Panc1 (cell line): ENCODE measurements around the gene CADPS2. TPM values are rescaled to one million over a fixed set of nuclear protein-coding genes. Genes with fewer than 3 reads are reported as not detected.

ENCODE experiments used
- ATAC-seq: fragments of 200-7000 bp; cut with Tn5 transposase; 2 replicates; pipeline ENCODE4 v1.9.1; 2020; ENCODE audit warnings: mild to moderate bottlenecking, moderate library complexity
- BruUV-seq: library from RNA; stranded (reverse); fragments of 400-500 nt; replicated peaks from 2 replicates; lab custom pipeline; 2021; lab: Mats Ljungman, UMichigan
- CTCF ChIA-PET: fragments of 300-600 bp; sonication (Branson Sonifier 250); formaldehyde crosslinking; loops from one replicate; lab custom pipeline; 2022; ENCODE audit warnings: antibody characterized with exemption; lab: Charles Lee
- POLR2A ChIA-PET: fragments of 300-600 bp; sonication (Branson Sonifier 250); formaldehyde crosslinking; loops from one replicate; lab custom pipeline; 2022; ENCODE audit warnings: antibody characterized with exemption; lab: Charles Lee
- DNase-seq: peaks from one replicate; pipeline ENCODE4 v3.0.0-alpha.2; 2010; ENCODE audit warnings: low read depth, low spot score
- H3K27ac ChIP-seq: 2 replicates; pipeline ENCODE4 v1.5.1; 2011; ENCODE audit warnings: mild to moderate bottlenecking, low read length, inconsistent platforms
- H3K27me3 ChIP-seq: fragments of 200-500 bp; sonication (Bioruptor generic); 2 replicates; pipeline ENCODE4 v1.6.0; 2014; ENCODE audit warnings: low read length, inconsistent platforms; ENCODE audit not compliant: control insufficient read depth, insufficient read depth
- H3K36me3 ChIP-seq: fragments of 200-500 bp; sonication (Bioruptor generic); 2 replicates; pipeline ENCODE4 v1.5.1; 2014; ENCODE audit warnings: inconsistent platforms, mild to moderate bottlenecking, low read length, moderate library complexity; ENCODE audit not compliant: control insufficient read depth, insufficient read depth
- H3K4me1 ChIP-seq: 2 replicates; pipeline ENCODE4 v1.5.1; 2011; ENCODE audit warnings: inconsistent platforms, mild to moderate bottlenecking, low read length, moderate library complexity; ENCODE audit not compliant: control insufficient read depth, insufficient read depth
- H3K4me3 ChIP-seq, 2 experiments: 2 replicates each; pipeline ENCODE4 v1.5.1; 2011 to 2012; ENCODE audit warnings: low read depth in 2 of 2, low read length in 2 of 2, mild to moderate bottlenecking in 2 of 2, inconsistent platforms in 1 of 2, moderate library complexity in 1 of 2
- H3K9me3 ChIP-seq: fragments of 200-500 bp; sonication (Bioruptor generic); 2 replicates; pipeline ENCODE4 v1.5.1; 2014; ENCODE audit warnings: low read depth, mild to moderate bottlenecking, inconsistent platforms, low read length, moderate library complexity; ENCODE audit not compliant: control insufficient read depth, insufficient read depth
- CTCF ChIP-seq: fragments of 450-650 bp; IDR thresholded peaks from 2 replicates; pipeline ENCODE4 v1.5.1; 2017; ENCODE audit warnings: mild to moderate bottlenecking
- POLR2AphosphoS5 ChIP-seq: IDR thresholded peaks from 2 replicates; pipeline ENCODE4 v1.6.1; 2012; ENCODE audit warnings: mild to moderate bottlenecking, low read depth, low read length, moderate library complexity
- REST ChIP-seq, 2 experiments: IDR thresholded peaks; 2 replicates each; pipeline ENCODE4 v1.6.1; 2011 to 2012; ENCODE audit warnings: low read depth in 2 of 2, control low read depth in 1 of 2, low read length in 1 of 2, mild to moderate bottlenecking in 1 of 2, moderate library complexity in 1 of 2; ENCODE audit not compliant: insufficient read depth in 1 of 2
- SIN3A ChIP-seq: IDR thresholded peaks from 2 replicates; pipeline ENCODE4 v1.6.1; 2012; ENCODE audit warnings: low read depth, mild to moderate bottlenecking, low read length, moderate library complexity, borderline replicate concordance; ENCODE audit not compliant: insufficient read depth
- TCF7L2 ChIP-seq: IDR thresholded peaks from 2 replicates; pipeline ENCODE4 v1.6.1; 2011; ENCODE audit warnings: mild to moderate bottlenecking, low read depth, low read length, inconsistent platforms
- in situ Hi-C: cut with HindIII; loops from 2 replicates; pipeline ENCODE4 v1.10.0; 2016; ENCODE audit warnings: low sequenced_read_pairs, low pct_unique_long_range_greater_than_20kb
- intact Hi-C: fragments of 100-400 bp; cut with micrococcal nuclease; formaldehyde crosslinking; loops from one replicate; pipeline ENCODE4 v1.10.0; 2022; ENCODE audit not compliant: unreplicated experiment
- total RNA-seq: library from RNA; stranded (reverse); gene quantifications from one replicate; pipeline ENCODE4 v1.2.1, GENCODE V29; 2021; ENCODE audit not compliant: unreplicated experiment

Gene CADPS2
- total RNA-seq, 1 experiment from 2014 or later: 1.6 TPM

GRCh38 chr7:122525355-122525754 is 360.9 kb downstream of the CADPS2 start:
- no peak for TF ChIP-seq REST (IDR thresholded peaks at IDR 0.05; ENCODE audit: insufficient read depth in 1 of 2, low read depth in 2 of 2, low read length in 1 of 2)
- no peak for TF ChIP-seq SIN3A
- no peak for TF ChIP-seq TCF7L2
- no peak for TF ChIP-seq CTCF
- no peak for TF ChIP-seq POLR2AphosphoS5
- no peaks in the 10 kb centered on the region for H3K9me3 ChIP-seq
- no peaks in the 10 kb centered on the region; the same call in 1 of the 2 replicates for H3K36me3 ChIP-seq
- no peaks in the 10 kb centered on the region for H3K4me1 ChIP-seq
- CTCF ChIA-PET: no interaction called here
- H3K27me3 ChIP-seq: no peaks in the 10 kb centered on the region
- DNase-seq: no peak
- in situ Hi-C loops (no loop called here), intact Hi-C loops (loop anchor here (10.0 kb wide), 1 partner anchor 511 kb away; no protein-coding TSS in a partner anchor)
- POLR2A ChIA-PET: no interaction called here
- no peak overlapping the region for H3K4me3 ChIP-seq
- no TSS peak for BruUV-seq
- no peak overlapping the region for H3K27ac ChIP-seq
- ATAC-seq: no peak

GRCh38 chr7:122521767-122522166 is 364.5 kb downstream of the CADPS2 start:
- ChIA-PET POLR2A (no interaction called here), CTCF (no interaction called here)
- intact Hi-C loops (loop anchor here (10.0 kb wide), 1 partner anchor 507 kb away; no protein-coding TSS in a partner anchor), in situ Hi-C loops (no loop called here)
- H3K9me3 ChIP-seq: no peaks in the 10 kb centered on the region
- H3K27ac ChIP-seq: no peak overlapping the region
- H3K27me3 ChIP-seq: no peaks in the 10 kb centered on the region
- BruUV-seq: no TSS peak
- no peak for DNase-seq
- ATAC-seq: no peak
- H3K4me3 ChIP-seq: no peak overlapping the region
- H3K4me1 ChIP-seq: no peaks in the 10 kb centered on the region
- TF ChIP-seq POLR2AphosphoS5: no peak
- TF ChIP-seq SIN3A: no peak
- TF ChIP-seq TCF7L2: no peak
- TF ChIP-seq REST (IDR thresholded peaks at IDR 0.05; ENCODE audit: insufficient read depth in 1 of 2, low read depth in 2 of 2, low read length in 1 of 2): no peak
- TF ChIP-seq CTCF: no peak
- no peaks in the 10 kb centered on the region; the same call in 1 of the 2 replicates for H3K36me3 ChIP-seq
